CD4-positive, alpha-beta T cell treated with Interleukin-17A for 1 hour (primary cell): ENCODE measurements around the gene KCTD2.
A peak's percentile ranks its signal among the peaks of the same experiment; 100 is the strongest.
"Not testable (repeated sequence)": the region's sequence is repeated elsewhere in the genome, so short reads cannot be mapped to it uniquely, and the experiment has no call there.

Experiments used
- DNase-seq: peaks from one replicate; pipeline ENCODE4 v3.0.0-alpha.2; 2020

Gene KCTD2

GRCh38 chr17:75046407-75047289 lies at the start of gene KCTD2, which contains the start of gene ATP5PD:
KCTD2 (plus strand) TSS chr17:75047225; CDS start chr17:75047251, 26 bp downstream.
ATP5PD (minus strand) TSS chr17:75046969; CDS start chr17:75042650, 4,319 bp downstream.
- peak; percentile 97 for DNase-seq

GRCh38 chr17:74998783-74999182 lies 48.2 kb upstream of the KCTD2 start:
- no peak for DNase-seq

- no peak for DNase-seq
Measured at GRCh38 chr17:74999523-74999922, 47.5 kb upstream of the KCTD2 start.

DNA sequence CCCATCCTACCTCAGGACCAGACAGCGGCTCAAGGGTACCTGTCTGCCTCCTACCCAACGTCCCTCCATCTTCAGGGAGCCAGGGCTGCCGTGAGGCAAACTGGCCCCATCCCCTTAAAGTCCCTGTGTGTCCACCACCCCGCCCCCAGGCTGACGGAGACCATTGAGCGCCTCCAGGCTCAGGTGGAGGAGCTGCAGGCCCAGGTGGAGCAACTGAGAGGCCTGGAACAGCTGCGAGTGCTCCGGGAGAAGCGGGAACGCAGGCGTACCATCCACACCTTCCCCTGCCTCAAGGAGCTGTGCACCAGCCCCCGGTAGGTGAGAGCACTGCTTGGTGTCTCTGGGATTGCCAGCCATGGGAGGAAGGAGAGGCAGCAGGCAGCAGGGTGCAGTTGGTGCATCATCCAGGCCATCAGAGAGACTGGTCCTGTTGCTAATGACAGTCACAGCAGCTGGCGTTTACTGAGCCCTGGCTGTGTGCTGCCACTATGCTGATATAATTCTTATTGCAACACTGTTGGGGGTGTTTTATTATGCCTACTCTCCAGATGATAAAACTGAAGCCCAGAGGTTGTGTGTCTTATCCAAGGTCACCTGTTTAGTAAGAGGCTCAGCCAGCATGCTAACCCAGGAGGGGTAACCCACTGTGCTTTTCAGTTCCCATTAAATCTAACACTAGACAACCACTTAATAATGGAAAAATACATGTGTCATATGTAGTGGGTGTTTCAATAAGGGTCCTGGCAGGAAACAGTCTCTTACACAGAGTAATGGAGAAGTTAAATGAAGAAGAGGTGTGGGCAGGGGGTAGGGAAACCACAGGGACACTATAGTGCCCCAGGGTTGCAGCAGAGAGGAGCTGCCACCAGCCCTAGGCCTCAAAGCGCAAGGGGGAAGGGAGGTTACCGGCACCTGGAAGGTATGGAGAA lies 44.8 kb upstream of the KCTD2 start:
- no peak for DNase-seq

GRCh38 chr17:75003070-75003956 lies 43.7 kb upstream of the KCTD2 start:
- no peak for DNase-seq

DNA sequence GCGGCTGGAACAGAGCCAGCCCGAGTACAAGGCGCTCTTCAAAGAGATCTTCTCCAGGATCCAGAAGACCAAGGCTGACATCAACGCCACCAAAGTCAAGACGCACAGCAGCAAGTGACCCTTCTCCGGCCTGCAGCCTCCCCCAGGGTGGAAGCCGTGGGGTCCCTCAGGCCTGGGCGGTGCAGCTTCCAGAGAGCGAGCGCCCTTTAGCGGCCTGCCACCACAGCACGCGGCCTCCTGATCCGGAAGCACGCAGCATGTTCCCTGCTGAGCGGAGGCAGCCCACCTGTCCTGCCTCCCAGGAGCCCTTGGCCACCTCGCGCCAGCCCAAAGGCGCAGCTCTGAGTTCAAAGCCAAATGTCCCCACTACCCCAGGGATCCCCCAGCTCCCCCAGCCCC lies 43.1 kb upstream of the KCTD2 start:
- no peak for DNase-seq

- DNase-seq, result no peak
Measured at GRCh38 chr17:75004371-75004770, 42.7 kb upstream of the KCTD2 start.

DNA sequence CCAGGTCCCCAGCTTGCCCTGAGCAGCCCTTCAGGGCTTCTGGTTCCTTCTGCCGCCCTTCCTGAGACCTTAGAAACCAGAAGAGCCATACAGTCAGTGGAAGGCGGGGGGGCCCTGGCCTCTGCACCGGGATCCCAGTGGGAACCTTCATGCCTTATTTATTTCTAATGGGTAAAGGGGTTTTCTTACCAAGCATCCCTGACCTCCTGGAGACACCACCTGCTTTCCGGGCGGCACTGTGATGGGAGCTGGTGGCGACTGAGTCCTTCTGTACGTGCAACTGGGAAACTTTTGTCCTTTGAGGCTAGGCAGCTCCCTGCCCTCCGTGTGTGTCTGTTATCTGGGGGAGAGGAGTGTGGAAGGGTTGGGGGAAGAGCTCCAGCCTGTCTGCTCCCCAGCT lies 41.7 kb upstream of the KCTD2 start:
- no peak for DNase-seq

GRCh38 chr17:75006084-75006483 lies 40.9 kb upstream of the KCTD2 start:
- DNase-seq, result not testable (repeated sequence)

DNA sequence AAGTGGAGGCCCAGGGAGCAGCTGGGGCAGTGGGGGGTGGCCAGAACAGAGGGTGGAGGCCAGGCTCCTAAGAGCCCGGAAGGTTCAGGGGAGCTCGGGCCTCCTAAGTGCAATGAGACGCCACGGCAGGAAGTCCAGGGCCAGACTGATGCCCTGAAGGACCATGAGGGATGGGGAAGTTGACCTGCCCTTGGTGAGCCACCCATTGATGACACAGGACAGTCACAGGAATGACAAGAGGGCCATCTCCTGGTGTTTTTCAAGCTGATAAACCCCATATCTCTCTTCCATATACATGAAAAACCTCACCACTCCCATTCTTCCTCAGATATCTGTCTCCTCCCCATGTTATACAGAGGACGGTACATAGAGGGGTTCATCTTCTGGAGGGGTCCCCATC lies 40.4 kb upstream of the KCTD2 start:
- DNase-seq, result no peak

DNA sequence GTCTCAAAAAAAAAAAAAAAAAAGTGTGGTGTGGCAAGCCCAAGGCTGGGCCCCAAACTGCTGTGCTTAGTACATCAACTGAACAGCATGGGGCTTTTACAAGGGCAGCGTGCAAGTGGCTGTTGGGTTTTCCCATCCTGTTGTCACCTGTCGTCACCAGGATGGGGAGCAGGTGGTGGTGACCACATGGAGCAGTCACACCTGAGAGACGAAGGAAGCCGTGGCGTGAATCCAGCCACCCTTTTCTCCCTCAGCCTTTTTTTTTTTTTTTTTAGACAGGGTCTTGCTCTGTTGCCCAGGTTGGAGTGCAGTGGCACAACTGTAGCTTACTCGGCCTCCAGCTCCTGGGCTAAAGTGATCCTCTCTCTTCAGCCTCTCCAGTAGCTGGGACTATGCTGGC lies 38.7 kb upstream of the KCTD2 start:
- no peak for DNase-seq

GRCh38 chr17:75009139-75009724 lies 37.8 kb upstream of the KCTD2 start:
- no peak for DNase-seq

GRCh38 chr17:75010683-75011400 lies 36.2 kb upstream of the KCTD2 start:
- no peak for DNase-seq

- no peak for DNase-seq
Measured at GRCh38 chr17:75011401-75012095, 35.5 kb upstream of the KCTD2 start.

- no peak for DNase-seq
Measured at GRCh38 chr17:75012096-75012345, 35.0 kb upstream of the KCTD2 start.

DNA sequence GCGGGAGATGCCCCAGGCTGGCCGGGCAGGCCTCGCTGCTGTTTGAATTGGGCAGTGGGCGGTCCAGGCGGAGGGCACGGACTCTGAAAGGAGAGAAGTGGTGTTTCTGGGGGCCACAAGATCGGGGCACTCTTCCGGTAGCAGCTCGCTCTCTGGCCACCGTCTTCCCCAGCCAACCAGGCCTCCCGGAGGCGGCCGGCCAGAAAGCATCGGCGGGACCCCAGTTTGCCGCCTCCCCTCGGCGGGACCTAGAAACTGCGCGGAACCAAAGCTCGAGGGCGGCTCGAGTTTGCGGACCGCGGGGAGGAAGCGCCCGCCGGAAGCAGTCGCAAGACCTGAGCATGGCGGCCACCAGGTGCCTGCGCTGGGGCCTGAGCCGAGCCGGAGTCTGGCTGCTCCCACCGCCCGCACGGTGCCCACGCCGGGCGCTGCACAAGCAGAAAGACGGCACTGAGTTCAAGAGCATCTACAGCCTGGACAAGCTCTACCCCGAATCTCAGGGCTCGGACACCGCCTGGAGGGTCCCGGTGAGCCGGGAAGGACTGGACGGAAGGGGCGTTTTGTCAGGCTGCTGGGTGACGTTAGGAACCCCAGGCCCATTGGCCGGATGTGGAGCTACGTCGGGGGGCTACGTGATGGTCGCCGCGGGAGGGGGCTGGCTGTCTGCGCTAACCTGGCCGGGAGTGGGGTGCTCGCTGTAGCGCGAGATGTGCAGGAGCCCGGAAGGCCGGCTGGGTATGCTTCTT lies 34.5 kb upstream of the KCTD2 start, which contains the start of gene MRPL58:
Gene MRPL58, plus strand, starts transcription at position 325 of the 746 bp plus-strand sequence. Its CDS starts 17 bp downstream, at position 342.
- DNase-seq, result peak; percentile 85

- no peak for DNase-seq
Measured at GRCh38 chr17:75013092-75013559, 33.9 kb upstream of the KCTD2 start.

DNA sequence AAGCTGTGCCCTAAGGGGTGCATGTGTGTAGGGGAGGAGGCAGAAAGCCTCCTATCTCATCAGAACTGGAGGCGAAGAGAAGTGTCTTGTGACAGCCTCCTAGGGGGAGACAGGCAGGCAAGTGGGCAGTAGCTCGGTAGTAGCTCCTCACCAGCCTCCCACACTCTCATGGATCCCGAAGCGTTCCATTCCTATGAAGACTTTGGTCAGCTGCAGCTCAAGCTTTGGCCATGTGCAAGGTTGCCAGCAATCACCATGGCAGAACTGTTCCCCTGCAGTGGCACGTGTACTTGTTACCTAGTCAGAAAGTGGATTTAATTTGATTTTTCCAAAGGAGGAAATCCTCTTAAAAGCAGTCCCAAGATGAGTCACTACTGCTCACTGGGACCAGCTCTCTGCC lies 27.9 kb upstream of the KCTD2 start:
- no peak for DNase-seq

GRCh38 chr17:75019710-75020109 lies 27.3 kb upstream of the KCTD2 start:
- no peak for DNase-seq
